NCI-H2227 treated with DMSO at 0.1 percent for 48 hours (cell line): ENCODE measurements around the gene BAIAP2.

Experiments used
- DNase-seq: peaks from one replicate; lab custom pipeline; 2025; lab: John Stamatoyannopoulos, UW

Gene BAIAP2

DNA sequence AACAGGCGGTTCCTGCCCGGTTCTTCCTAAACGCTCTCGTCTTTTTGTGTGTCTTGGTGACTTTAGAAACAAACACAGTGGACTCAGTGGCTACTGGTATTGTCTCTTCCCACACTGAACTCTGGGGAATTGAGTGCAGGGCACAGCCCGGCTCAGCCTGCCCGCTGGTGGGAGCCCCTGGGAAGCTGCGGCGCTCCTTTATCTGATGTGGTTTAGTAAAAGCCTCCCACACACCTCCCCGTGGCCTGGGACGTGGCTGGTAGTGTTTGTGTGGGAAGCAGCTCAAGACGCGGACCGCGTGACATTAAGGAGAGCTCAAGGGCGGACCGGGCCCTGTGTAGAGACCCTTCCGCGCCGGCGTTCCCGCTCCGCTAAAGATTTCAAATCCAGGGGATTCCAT lies 75.0 kb downstream of the BAIAP2 start:
- no peak for DNase-seq

DNA sequence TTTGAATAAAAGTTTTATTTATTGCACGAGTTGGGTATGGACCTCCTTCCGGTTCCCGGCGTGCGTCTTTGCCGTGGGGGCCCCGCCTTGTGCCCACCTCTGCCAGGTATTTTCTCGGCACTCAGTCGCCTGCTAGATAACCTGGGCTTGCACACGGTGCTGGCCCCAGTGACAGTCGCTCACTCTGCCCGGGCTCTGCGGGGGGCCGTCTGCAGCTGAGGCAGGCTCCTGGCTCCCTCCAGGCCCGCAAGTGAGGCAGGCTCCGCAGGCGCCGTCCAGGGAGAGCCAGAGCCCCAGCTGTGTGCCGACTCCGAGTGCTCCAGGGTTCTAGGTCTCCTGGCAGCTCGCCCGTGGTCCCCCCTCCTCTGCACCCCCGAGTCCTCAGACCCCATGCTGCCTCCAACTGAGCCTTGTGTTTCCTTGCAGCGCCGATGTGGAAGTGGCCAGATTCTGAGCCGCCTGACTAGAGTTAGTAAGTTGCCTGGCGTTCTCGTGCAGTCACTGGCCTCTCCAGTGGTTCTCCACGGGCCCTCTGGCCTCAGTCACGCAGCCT lies 75.6 kb downstream of the BAIAP2 start:
- no peak for DNase-seq

DNA sequence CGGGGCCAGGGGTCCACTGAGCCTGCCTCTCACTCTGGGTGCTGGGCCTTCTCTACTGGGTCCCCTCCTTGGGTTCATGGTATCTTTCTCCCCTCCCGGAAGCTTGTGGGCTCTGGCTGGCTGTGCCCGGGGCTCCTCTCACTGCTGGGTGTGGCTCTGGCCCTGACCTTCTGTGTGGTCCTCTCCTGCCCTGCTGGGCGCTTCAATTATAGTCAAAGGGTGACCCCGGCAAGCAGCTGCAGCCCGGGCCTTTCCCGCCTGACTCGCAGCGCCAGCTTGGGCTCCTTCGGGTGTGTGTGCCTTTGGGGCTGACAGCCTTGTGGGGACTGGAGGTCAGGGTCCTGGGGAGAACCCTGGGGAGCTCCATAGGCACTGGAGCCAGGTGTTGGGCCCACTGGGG lies 76.1 kb downstream of the BAIAP2 start:
- DNase-seq, result no peak

DNA sequence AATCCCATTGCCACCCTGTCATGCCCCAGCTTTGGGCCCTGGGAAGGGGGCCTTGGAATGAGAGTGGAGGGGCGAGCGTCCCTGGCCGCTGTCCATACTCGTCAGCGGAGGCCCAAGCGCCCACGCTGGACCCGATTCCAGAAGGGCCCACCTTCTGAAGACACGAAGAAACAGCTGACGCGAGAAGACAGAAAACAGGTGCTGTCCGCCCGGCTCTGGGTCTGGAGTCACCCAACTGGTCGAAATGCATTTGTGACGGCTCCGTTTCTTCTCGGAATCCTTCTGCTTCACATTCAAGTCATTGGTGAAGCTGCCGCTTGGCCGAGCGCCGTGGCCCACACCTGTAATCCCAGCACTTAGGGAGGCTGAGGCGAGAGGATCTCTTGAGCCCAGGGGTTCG lies 77.5 kb downstream of the BAIAP2 start:
- no peak for DNase-seq

DNA sequence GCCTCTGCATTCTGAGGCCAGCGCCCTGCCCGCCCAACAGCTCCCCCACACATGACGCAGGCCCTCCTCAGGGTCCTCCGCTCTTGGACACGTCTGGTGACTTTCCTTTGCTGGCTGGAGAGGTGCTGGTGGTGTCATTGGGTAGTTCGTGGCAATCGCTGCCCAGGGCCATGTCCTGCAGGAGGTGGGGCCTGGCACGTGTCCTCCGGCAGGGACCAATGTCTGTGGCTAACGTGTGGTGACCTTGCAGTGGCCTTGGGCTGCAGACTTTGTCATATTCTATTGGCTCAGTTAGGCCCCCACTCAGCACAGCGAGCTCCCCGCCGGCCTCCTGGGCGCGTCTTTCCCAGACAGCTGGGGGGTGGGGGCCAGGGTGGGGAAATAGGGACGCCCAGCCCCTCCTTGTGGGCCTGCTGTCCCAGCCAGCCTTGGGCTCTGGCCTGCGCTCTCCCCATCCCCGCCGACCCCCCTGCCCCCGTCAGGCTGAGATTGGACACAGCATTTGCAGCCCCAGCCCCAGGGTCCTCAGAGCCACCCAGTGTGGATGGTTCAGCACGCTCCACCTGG lies 78.3 kb downstream of the BAIAP2 start:
- DNase-seq, result no peak

DNA sequence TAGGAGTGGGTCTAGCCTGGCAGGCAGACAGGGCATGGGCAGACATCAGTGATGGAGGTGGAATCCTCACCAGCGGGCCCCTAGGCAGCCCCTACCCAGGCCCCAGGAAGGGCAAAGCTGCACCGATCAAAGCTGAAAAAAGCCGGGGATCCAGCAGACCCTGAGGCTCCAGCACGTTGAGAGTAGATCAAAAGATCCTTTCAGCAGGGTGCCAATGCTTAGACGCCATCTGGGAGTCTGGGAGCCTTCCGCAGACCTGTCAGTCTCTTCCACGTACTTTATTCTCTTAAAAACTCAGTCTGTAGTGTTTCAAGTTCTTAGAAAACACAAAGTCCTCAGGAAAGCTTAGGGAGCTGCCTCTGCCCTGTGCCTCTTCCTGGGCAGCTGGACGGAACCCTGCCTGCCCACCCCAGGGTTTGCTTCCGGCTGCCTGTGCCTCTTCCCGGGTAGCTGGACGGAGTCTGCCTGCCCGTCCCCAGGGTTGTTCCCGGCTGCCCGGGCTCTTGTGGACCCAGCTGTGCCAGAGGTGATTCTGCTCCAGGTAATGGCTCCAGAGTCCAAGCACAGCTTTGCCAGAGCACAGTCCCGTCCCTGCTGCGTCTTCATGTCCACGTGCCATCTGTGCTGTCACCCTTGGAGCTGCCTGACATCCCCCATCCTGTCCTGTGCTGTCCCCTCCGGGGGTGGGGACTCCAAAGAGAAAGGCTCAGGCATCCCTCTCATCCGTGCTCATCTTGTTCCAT lies 79.6 kb downstream of the BAIAP2 start:
- no peak for DNase-seq

DNA sequence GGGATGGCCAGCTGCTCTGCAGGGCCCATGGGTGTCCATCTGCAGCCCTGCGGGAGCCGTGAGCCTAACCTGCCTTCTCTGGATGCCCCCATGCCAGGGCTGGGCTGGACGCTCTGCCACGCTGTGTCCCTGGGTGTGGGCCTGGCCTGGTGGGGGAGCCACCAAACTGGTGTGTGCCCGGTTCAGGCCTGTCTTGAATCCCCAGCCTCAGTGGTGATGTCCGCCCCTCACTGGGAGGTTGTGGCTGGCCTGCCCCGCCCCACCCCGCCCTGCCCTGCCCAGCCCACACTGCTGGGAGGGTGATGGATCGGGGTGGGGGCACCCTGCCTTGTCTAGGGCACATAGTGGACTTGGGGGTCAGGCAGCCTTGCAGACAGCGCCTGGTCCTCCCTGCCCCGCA lies 80.3 kb downstream of the BAIAP2 start:
- DNase-seq, result no peak

DNA sequence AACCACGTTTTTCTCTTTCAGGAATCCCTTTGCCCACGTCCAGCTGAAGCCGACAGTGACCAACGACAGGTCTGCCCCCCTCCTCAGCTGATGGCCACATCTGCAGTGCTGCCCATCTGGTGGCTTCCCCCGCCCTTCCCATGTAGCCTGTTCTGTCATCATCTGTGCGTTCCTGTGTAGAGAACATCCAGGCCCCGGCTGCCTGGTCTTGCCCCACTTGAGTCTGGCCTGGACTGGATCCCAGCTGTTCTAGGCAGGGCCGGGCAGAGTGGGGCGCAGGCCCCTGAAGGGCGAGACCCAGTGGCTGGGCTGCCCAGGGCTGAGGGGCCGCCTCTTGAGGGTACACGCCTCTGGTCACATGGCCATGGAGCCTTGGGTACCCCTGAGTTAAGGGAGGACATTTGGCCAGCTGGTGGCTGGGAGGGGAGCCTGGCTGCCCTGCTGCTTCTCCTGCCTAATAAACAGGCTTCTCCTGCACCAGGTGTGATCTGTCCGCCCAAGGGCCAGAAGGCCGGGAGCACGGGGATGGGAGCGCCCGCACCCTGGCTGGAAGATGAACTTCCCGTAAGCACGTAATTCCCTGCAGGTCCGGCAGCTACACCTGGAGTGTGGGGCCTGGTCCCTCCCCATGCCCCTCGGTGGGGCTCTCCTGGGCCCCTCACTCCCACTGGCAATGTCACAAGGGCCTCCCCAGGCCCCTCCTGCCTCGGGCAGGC lies 81.0 kb downstream of the BAIAP2 start:
- no peak for DNase-seq

DNA sequence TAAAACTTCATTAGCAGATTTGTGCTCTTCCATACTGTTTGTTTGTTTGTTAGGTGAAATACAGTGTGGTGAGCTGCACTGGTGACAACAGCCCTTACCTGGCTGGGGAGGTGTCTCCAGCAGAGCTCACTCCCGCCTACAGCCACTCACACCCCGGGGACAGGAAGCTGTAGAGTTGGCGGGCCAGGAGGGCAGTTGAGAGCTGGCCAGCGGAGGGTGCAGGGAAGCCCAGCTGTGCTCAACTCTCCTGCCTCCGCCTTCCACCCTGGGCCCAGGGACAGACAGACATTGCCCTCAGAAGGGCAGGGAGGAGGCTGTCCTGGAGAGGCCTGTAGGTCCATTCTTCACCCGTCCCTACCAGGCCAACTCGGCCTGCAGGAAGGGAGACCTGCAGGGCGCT lies 81.8 kb downstream of the BAIAP2 start:
- no peak for DNase-seq

DNA sequence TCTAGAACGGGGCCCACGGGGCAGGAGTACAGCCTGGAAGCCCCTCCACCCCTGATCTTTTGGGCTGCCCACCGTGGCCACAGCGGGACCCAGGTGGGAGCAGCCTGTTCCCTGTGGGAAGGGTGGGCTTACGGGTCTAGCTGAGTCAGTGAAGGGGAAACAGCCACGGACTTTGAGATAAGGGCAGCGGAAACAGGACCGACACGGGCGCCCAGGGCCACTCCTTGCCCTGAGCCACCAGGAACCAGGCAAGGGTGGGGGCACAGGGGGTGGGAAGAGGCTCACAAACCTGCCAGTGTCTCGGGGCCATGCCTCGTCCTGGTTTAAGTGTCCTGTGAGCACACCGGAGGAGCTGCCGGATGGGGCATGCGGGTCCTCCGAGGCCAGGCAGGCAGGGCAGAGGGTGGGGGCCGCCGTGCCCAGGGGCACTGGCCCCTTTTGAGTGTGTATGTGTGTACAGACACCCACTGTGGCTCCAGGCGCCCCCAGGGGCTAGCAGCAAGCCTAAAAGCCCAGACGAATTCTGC lies 82.8 kb downstream of the BAIAP2 start:
- DNase-seq, result no peak

DNA sequence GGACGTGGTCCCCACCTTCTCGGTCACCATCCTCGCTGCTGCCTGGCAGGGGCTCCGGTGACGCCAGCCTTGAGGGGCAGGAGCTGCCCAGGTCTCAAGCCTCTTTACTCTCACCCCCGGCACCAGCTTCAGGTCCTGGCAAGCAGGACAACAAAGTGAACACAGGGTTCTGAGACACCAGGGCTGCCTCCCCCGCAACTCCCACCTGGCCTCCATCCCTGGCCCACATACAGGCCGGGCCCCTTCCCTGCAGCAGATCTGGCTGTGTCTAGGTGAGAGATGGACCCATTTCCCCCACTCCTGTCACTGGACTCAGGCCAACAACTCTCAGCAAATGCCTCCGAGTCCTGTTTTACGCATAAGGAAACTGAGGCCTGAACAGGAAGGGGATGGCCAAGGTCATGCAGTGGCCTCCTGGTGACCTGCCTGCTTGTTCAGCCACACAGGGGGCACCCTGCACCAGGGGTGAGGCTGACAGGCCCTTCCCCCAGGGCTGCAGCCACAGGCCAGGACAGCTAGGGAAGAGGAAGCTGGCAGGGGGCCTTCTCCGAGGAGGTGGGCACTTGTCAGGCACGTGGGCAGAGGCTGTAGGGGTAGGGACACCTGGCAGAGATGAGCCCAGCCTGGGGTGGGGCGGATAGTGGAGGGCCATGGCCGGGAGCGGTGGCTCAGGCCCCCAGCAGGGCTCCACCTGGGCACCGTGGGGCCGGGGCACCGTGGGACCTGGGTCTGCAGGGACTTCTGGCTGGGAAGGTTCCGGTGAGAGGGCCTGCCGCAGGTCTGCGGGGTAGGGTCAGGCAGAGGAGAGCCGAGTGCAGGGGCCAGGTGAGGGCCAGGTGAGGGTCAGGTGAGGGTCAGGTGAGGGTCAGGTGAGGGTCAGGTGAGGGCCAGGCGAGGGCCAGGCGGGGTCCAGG lies 83.6 kb downstream of the BAIAP2 start:
- no peak for DNase-seq

DNA sequence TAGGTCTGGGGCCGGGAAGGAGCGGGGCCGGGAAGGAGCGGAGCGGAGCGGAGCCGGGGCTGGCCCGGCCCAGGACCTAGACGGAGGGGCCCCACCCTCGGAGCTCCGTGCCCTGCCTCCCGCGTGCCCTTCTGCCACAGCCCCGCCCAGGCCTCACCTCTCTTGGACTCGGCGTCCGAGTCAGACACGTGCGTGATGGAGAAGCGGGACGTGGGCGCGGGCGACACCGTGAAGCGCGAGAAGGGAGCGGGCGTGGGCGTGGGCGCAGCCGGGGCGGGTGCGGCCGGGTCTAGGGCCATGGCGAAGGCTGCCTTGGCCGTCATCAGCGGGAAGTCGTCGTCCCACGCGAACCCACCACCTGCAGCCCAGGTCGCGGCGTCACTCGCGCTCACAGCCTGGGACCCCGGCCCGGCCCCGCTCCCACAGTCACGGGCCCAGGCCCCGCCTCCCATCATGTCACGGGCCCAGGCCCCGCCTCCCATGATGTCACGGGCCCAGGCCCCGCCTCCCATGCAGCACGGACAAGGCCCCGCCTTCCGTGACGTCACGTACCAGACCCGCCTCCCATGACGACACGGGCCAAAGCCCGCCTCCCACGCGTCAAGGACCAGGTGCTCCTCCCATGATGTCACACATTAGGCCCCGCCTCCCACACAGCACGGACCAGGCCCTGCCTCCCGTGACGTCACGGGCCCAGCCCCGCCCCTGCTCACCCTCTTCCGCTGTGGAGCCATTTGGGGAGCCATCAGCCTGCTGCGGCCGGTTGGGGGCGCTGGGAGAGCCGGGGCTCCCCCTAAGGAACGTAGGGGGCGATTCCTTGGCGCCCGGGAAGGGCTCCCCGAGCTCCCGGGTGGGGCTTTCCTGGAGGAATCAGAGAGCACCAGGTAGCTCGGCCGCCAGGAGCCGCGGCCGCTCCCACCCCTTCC lies 84.5 kb downstream of the BAIAP2 start:
- peak; percentile 97 for DNase-seq

DNA sequence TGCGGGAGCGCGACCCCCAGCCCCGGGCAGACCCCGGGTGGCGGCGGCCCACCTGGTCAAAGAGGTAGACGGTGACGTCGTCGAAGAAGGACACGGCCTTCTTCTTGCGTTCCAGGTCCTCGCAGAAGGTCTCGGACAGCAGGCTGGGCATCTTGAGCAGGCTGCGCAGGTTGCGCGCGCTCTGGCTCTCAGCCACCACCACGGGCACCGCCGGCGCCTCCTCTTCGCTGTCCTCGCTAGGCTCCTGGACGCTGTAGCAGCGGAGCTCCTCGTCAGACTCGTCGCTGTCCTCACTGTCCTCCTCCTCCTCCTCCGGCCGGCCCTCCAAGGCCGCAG lies 85.2 kb downstream of the BAIAP2 start:
- DNase-seq, result no peak

DNA sequence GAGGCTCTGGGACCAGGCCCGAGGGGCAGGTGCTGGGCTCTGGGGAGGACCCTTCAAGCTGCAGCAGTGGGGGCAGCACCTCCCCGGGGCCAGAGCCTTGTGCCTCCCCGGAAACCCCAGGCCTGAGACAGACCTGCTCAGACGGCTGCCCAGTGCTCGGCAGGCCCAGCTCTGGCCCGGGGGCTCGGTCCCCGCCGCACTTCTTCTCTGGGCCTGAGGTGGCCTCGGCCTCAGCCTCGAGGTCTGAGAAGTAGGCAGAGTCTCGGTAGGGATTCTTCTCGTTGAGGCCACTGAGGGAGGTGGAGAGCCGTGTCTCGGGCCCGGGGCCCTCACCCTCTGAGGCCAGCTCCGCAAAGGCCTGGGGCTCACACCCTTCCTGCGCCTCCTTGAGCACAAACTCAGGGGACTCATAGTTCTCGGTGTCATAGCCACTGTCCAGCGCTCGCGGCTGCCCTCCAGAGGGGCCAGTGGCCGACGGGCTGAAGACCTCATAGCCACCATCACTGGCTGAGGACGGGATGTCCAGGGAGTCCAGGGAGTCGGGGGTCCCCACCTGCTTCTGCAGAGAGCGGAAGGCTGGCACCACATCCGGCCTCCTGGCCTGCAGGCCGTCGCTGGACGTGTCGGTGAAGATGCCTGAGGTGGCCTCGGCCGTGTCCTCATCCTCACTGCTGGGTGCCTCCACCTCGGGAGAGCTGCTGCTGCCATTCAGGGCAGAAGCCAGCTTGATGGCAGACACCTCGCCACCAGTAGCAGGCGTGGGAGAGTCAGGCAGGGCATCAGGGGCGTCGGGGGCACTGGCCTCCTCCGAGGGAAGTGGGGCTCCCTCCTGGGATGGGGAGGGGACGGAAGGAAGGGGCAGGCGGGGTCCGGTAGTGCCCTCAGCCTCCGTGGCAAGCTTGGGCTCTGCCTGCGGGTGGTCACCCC lies 86.0 kb downstream of the BAIAP2 start:
- DNase-seq, result no peak

DNA sequence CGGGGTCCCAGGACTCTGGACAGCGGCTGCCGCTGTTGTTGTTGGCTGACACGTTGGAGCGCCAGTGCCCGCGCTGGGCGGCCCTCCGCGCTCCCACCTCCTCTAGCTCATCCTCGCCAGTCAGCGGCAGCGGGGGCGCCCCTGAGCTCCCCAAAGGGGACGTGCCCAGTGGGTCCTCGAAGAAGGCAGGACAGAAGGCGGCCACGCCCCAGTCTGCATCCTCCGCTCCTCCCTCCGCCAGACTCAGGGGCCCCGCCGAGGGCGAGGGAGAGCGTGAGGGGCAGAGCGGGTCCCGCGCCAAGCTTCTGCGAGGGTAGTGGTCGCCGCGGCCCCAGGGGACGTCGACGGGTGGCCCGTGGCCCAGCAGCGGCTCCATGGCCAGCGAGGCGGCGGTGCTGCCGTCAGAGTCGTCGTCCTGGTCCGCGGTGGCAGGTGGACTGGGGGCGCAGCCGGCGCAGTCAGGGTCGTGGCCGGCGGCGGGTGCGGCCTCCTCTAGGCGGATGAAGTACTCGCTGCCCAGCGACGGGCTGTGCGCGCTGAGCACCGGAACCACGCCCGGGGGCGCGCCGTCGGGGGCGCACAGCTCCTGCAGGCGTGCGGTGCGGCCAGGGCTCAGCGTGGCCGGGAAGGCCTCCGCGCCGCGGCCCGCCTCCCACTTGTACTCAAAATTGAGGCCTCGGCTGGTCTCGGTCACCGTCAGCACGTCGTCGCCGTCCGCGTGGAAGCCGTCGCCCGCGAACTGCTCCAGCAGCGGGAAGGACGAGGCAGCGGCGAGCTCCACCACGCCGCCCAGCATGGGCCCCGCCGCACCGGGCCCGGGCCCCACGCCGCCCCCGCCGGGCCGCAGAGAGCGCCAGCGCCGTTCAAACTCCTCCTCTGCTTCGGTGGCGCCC lies 87.1 kb downstream of the BAIAP2 start:
- DNase-seq, result no peak

DNA sequence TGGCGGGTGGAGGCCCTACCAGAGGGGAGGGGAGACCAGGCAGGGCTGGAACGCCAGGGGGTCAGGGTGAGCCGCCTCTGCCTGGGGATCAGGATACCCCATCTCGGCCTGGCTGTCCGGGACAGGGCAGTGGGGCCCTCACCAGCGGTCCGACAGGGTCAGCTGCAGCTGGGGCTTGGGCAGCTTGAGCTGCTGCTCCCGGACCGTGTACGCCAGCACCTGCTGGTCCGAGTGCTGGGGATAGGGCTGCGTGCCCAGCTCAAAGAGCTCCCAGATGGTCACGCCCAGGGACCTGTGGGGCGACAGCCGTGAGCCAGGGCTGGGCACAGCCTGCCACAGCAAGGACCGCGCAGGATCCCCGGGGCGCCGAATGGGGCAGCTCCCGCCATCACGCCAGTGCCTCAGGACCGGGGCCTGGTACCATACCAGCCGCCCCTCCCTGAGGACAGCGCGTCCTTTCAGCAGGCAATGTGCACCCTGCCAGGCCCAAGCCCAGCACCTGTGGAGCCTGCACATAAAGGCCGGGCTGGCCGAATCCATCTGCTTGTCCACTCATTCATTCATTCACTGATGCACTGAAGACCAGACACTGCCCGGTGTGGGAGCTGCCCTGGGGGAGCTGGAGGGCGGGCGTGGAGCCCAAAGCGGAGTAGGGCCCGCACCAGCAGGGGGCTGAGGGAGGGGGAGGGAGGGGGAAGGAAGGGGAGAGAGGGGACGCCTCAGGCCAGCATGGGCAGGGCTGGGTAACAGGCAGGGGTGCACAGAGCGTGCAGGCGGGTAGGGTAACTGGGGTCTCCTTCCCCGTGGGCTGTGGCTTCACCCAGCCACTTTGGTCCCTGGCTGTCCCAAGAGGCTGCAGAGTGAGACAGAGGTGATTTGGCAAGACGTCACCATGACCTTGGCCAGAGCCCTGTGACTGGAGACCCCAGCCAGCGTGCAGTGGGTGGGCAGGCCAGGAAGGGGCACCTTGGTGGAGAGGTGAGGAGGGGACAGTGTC lies 88.4 kb downstream of the BAIAP2 start:
- no peak for DNase-seq

DNA sequence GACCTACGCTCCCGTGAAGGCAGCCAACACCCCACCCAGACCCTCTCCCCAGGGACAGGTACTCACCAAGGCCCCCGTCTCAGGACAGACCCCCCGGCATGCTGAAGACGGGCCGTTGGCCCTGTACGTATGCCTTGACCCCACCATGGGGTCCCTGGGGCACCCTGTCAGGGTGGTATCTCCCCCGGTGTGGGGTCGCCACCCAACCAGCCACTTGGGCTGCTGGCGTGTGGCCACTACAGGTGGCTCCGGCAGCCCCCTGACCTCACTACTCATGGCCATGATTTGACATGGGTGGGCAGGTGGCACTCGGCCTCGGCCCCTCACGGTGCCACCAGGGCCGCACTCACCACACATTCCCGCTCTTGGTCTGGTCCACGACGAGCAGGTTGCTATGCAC lies 89.4 kb downstream of the BAIAP2 start:
- no peak for DNase-seq
